LNCaP clone FGC (cell line): ENCODE data around the gene FAM114A1.

Experiments
- DNase-seq: peaks from one replicate; pipeline ENCODE4 v3.0.0-alpha.2; 2011; ENCODE audit warnings: low read depth
- H3K4me3 ChIP-seq: 2 replicates; pipeline ENCODE4 v1.5.1; 2011; ENCODE audit warnings: mild to moderate bottlenecking, low read depth, low read length, control low read depth
- TF ChIP-seq, protein P1 (sequence below): IDR thresholded peaks from 2 replicates; pipeline ENCODE4 v1.5.1; 2012; ENCODE audit warnings: mild to moderate bottlenecking; ENCODE audit not compliant: control insufficient read depth, insufficient read depth; ENCODE audit errors: extremely low read depth

Gene FAM114A1

DNA sequence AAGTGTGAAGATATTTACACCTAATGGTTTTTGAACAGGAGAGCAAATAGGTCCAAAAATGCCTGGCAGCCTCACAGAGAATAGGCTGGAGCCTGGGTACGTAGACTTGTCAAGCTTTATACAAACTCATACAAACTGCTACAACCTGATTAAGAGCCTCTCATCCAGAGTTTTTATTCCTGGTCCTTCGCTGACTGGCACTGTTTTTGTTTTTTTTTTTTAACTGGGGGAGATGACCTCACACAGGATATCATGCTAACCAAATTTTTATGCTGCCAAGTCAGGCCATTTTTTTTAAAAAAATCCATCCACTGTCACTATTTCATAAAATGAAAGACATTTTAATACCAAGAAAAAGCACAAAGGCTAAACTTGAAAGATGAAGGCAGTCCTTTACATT lies 1.9 kb downstream of the FAM114A1 start:
- no peak for DNase-seq
- H3K4me3 ChIP-seq, result no peak overlapping the region
- TF ChIP-seq, protein P1, sequence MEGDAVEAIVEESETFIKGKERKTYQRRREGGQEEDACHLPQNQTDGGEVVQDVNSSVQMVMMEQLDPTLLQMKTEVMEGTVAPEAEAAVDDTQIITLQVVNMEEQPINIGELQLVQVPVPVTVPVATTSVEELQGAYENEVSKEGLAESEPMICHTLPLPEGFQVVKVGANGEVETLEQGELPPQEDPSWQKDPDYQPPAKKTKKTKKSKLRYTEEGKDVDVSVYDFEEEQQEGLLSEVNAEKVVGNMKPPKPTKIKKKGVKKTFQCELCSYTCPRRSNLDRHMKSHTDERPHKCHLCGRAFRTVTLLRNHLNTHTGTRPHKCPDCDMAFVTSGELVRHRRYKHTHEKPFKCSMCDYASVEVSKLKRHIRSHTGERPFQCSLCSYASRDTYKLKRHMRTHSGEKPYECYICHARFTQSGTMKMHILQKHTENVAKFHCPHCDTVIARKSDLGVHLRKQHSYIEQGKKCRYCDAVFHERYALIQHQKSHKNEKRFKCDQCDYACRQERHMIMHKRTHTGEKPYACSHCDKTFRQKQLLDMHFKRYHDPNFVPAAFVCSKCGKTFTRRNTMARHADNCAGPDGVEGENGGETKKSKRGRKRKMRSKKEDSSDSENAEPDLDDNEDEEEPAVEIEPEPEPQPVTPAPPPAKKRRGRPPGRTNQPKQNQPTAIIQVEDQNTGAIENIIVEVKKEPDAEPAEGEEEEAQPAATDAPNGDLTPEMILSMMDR, result no peak

DNA sequence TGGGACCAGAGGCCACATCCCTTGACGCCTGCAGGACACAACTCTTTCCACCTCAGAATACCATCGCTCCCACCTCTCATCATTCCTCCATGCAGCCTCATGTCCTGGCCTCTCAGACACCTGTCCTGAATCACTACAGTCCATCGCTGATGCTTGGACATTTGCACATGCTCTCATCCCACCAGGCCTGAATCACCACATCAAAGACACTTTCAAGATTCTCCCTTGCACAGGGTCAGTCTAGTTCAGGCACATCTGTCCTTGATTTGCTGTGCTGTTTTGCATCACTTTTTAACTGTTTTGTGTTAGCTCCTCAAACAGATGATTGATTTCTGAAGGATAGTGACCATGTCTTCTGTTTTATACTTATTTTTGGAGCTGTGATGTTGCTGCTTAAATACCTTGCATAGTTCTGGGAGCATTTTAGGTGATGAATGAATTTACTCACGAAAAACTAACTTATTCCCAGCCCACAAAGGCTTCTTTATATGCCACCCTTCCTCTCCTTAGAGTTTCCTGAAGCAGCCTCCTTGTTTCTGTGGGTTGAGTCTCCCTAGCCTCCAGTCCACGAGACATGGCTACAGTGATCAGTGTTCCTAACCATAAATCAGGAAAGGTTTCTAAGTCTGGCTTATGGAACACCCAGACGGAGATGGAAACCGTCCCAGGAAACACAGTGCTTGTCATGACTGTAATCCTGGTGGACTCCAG lies 2.6 kb downstream of the FAM114A1 start:
- no peak overlapping the region for H3K4me3 ChIP-seq

DNA sequence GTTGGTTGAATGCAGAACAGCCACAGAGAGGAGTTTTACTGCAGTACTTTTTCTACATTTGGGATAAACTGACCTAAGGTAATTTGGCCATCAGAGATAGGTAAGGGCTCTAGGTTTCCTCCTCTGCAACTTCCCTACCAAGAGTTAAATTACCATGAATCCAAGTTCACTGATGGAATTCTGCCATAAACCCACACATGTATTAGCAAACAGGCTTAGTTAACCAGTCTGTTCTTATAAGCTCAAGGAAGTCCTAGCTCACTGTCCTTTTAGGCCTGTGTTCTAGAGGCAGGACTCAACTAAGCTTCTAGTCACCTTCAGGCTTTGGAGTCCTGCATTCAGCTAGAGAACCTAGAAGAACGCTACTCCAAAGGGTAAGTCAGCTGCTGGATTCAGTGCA lies 4.0 kb downstream of the FAM114A1 start:
- peak; percentile 28 for DNase-seq
- H3K4me3 ChIP-seq, result no peak overlapping the region
- TF ChIP-seq, protein P1, result no peak

More for the DNA sequence above, 2.6 kb downstream of the FAM114A1 start:
- TF ChIP-seq, protein P1, result no peak
- DNase-seq, result no peak

DNA sequence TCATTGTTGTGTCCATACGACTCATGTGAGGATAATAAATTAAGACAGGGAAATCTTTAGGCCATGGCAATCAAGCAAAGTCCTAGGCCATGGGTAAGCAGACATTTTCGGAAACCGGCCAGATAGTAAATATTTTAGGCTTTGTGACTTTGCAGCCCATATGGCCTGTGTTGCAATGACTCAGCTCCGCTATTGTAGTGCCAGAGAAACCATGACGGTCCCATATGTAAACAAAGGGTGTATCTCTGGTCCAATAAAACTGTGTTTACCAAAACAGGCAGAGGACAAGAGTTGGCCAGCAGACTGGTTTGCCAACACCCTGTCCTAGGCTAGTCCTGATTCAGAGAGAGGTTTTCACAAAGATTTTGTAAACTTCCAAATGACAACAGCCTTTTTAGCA lies 5.0 kb downstream of the FAM114A1 start:
- TF ChIP-seq, protein P1, result no peak
- H3K4me3 ChIP-seq, result 0 out of 2 replicates have a peak overlapping the region, but pooled peaks have one; percentile 30
- DNase-seq, result peak; percentile 100

DNA sequence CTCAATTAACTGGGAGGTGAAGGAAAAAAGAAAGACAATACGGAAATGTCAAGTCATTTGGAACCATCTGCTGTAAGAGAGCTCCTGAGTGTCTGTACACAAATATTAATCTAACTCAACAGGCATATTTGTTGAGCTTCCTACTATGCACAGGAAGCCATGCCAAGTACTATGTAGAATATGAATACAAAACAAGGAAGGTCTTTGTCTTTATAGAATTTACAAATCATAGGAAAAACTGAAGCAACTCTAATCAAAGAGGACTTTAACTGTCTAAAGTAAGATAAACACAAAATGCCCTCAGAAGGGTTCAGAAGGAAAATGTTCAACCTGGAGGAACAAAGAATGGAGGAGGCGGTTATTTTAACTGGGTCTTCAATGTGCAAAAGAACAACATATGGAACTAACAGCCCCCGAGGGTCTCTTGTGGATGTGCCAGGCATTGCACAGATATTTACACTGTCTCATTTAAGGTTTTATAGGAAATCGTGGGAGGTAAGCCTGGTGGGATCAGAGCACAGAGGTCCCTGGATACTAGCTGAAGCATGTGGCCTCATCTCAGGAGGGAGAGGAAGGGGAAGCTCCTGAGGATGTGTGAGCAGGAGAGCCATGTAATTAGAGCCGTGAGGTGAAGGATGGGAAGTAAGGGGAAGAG lies 5.8 kb downstream of the FAM114A1 start:
- TF ChIP-seq, protein P1, result no peak
- 0 out of 2 replicates have a peak overlapping the region, but pooled peaks have one; percentile 30 for H3K4me3 ChIP-seq
- peak; percentile 50 for DNase-seq

DNA sequence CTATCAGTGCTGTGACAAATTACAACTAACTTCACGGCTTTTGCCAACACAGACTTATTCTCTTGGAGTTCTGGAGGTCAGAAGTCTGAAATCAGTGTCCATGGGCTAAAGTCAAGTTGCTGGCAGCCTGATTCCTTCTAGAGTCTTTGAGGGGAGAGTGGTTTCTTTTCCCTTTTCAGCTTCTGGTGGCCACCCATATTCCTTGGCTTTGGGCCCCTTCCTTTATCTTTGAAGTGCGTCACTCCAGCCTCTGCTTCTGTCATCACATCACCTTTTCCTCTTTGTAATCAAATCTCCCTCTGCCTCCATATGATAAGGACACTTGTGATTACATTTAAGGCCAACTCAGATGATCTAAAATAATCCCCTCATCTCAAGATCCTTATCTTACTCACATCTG lies 9.0 kb downstream of the FAM114A1 start:
- no peak overlapping the region for H3K4me3 ChIP-seq
- TF ChIP-seq, protein P1, result no peak
- DNase-seq, result no peak
